ENCODE measurements around the gene ZNF200.

GRCh38 chr16:3179651-3180050, 55.3 kb downstream of the ZNF200 start:
- TF ChIP-seq CTCF (IDR thresholded peaks at IDR 0.05 in 8 of 11, conservative IDR thresholded peaks at IDR 0.05 in 3 of 11) (no peak), POLR2A (IDR thresholded peaks at IDR 0.05) (no peak), POLR2AphosphoS5 (IDR thresholded peaks at IDR 0.05) (no peak)
